Upper lobe of left lung (tissue), 4 donors: ENCODE results near the gene ENOPH1.

Experiments
- EP300 ChIP-seq, 4 donors: sonication (generic); formaldehyde crosslinking; IDR thresholded peaks; one replicate each; pipeline ENCODE4 v1.5.1; 2017; ENCODE audit warnings: antibody characterized with exemption in 4 of 4, control low read depth in 2 of 4
- TF ChIP-seq, protein P1 (sequence below), 6 experiments: fragments of 450-650 bp in 4 of 6; fragments of 200-600 bp in 2 of 6; sonication (generic) in 2 of 6; IDR thresholded peaks; one replicate each; pipeline ENCODE4 v1.5.1; 2016 to 2019; ENCODE audit warnings: antibody characterized with exemption in 6 of 6

DNA sequence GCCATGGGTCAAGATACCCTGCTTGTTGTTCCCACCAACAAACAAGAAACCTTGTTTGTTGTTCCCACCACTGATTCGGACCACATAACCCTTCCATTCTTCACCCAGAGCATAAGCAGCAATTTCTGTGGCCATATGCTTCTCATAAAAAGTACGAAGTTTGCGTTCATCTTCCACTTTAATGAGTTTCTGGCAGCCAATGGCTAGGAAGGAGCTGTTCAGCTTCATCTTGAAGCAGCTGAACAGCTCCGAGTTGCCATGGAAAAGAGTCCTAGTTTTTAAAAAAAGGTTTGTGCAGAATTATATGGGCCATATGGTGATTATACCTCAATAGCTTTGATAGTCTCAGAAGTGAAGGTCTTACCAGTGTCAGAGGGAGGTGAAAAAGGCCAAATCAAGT, 65.3 kb downstream of the ENOPH1 start:
- TF ChIP-seq, protein P1, sequence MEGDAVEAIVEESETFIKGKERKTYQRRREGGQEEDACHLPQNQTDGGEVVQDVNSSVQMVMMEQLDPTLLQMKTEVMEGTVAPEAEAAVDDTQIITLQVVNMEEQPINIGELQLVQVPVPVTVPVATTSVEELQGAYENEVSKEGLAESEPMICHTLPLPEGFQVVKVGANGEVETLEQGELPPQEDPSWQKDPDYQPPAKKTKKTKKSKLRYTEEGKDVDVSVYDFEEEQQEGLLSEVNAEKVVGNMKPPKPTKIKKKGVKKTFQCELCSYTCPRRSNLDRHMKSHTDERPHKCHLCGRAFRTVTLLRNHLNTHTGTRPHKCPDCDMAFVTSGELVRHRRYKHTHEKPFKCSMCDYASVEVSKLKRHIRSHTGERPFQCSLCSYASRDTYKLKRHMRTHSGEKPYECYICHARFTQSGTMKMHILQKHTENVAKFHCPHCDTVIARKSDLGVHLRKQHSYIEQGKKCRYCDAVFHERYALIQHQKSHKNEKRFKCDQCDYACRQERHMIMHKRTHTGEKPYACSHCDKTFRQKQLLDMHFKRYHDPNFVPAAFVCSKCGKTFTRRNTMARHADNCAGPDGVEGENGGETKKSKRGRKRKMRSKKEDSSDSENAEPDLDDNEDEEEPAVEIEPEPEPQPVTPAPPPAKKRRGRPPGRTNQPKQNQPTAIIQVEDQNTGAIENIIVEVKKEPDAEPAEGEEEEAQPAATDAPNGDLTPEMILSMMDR (IDR thresholded peaks at IDR 0.05) = no peak
- no peak for TF ChIP-seq EP300 (IDR thresholded peaks at IDR 0.05)
